Activated CD4-positive, alpha-beta T cell treated with anti-CD3 and anti-CD28 coated beads for 4 hours (primary cell): ENCODE measurements around the gene SP110.
"Not testable (repeated sequence)": the region's sequence is repeated elsewhere in the genome, so short reads cannot be mapped to it uniquely, and the experiment has no call there.

Source experiments
- DNase-seq, 2 donors: peaks; one replicate each; pipeline ENCODE4 v3.0.0-alpha.2; 2020

SP110 gene

DNA sequence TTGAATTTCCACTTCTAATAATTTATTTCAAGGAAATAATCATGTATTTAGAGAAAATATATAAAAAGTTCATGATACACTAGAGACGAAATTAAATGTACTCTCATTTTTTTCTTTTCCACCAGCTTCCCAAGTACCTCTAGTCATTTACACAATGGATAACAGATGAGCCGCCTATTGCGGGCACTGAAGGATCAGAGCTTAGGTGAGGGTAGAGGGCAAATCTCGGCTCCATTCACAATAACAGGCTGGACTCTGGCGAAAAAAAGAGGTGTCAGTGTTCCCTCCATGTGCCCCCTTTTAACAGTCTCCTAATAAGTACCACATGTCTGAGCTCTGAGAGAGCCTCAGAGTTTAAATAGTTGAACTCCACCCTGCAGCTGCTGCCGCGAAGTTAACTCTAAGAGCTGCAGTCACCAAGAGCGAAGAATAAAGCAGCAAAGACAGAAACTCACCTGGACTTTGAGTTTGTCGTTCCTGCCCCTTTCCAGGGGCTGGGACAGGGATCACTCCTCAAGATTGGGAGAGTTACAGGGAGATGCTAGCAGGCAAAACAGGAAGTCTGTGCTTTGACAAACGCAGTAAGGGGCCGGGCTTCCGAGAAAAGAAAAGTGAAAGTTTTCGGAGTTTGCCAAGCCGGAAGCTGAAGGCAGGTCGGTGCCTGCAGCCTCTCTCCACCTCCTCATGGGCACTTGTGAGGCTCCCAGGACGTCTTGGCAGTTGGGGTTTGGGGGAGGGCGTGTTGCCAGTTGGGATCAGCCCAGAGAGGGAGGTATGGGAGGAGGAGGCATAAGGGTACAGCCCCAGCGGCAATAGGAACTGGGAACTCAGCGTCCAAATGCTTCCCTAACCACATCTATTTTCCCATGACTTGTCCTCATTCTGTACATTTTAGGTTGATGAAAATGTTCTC is at the start of gene SP110:
Gene SP110, minus strand, starts transcription at position 566 of the 913 bp plus-strand sequence. CDS start 3,057 bp downstream, outside the sequence.
- DNase-seq: peak; percentile 73 to 76

GRCh38 chr2:230268606-230269243 is 48.9 kb upstream of the SP110 start:
- DNase-seq: no peak

DNA sequence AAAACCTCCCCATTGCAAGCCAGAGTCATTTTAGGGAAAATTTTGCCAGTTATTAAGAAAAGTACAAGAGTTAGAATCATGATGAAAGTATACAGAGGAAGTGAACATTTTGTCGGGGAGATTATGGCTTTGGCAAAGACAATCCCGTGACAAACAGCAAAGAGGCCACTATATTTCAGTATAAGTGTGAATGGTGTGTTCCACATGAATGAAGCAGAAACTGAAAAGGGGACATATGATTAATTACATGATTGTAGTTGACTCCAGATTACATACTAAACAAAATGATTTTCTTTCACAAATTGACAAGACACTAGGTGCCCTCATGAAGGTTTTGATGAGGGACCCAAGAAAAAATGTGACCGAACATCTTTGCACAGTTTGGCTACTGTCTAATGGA is 47.8 kb upstream of the SP110 start:
- no peak for DNase-seq

- DNase-seq: no peak
Measured at GRCh38 chr2:230267059-230267458, 47.3 kb upstream of the SP110 start.

GRCh38 chr2:230266638-230267037 is 46.9 kb upstream of the SP110 start:
- no peak for DNase-seq

DNA sequence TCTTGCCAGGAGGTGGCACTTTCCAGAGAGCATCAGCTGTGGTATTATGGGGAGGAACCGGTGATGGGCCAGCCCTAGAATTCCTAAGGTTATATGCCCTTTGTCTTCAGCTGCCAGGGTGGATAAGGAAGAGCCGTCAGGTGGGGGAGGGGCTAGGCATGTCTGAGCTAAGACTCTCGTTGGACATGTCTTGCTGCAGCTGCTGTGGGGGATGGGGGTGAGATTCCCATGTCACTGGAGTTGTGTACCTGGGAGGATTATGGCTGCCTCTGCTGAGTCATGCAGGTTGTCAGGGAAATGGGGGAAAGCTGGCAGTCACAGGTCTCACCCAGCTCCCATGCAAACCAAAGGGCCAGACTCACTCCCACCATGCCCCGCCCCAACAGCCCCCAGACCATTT is 45.2 kb upstream of the SP110 start:
- not testable (repeated sequence) for DNase-seq

DNA sequence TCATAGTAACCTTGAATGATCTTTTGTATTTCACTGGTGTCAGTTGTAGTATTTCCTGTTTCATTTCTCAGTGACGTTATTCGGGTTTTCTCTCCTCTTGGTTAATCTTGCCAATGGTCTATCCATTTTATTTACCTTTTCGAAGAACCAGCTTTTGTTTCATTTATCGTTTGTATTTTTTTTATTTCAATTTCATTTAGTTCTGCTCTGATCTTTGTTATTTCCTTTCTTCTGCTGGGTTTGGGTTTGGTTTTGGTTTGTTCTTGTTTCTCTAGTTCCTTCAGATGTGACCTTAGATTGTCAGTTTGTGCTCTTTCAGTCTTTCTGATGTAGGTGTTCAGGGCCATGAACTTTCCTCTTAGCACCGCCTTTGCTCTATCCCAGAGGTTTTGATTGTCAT is 42.5 kb upstream of the SP110 start:
- no peak for DNase-seq

- DNase-seq: no peak
Measured at GRCh38 chr2:230258483-230258882, 38.7 kb upstream of the SP110 start.

GRCh38 chr2:230256733-230257332 is 37.0 kb upstream of the SP110 start:
- DNase-seq: no peak

GRCh38 chr2:230254152-230254881 is 34.5 kb upstream of the SP110 start:
- no peak for DNase-seq

DNA sequence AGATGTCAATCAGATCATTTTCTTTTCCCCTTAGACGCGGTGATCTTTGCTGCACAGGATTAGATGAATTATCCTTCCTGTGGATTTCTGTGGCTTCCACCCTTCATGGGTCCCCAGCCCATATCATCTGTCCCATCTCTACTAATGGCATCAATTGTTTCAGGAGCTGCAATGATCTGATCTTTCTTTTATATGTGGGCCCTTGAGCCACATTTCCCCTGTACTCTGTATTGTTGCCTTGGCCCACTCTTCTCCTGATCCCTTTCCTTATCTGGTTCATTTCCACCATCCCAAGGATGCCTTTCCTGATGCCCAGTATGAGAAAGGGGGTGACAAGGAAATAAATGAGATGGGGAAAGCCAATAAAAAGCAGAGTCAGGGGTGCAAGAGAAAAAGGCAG is 30.4 kb upstream of the SP110 start:
- no peak for DNase-seq

GRCh38 chr2:230246206-230246605 is 26.4 kb upstream of the SP110 start:
- DNase-seq: no peak

DNA sequence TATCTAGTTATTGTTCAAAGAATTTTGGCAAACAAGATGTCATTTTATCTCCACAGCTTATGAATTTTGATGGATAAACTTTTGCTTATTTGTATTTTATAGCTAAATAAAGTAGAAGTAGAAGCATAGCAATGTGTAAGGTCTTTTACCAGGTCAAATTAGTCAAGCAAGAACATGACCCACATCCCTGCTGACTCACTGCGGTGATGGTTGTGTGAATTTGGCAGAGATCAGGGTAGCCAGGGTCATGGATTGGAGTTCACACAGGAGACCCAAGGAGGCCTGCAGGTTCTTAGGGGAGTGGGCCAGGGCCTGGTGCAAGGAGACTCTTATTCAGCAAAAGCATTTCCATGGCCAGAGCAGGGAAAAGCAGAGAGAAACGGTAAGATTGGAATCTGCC is 24.4 kb upstream of the SP110 start:
- no peak for DNase-seq

DNA sequence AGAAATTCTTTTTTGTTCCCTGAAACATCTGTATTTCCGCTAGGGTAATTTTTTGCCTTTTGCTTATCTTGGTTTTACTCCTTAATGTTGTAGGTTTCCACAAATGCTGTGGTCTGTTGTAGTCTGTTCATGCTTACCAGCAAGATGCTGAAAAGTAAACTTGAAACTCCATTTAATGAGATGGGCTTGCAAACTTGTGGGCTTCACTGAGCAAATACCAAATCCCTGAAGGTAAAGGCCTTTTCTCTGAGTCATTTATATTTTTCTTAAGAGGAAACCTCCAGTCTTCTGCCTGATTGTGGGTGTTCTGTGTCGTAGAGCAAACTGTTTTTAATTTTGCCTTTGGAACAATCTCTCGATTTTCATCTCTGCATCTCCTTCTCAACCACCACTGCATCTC is 15.1 kb upstream of the SP110 start:
- no peak for DNase-seq

GRCh38 chr2:230234122-230234722 is 14.4 kb upstream of the SP110 start:
- no peak for DNase-seq

- no peak for DNase-seq
Measured at GRCh38 chr2:230231251-230231650, 11.5 kb upstream of the SP110 start.

GRCh38 chr2:230230496-230231200 is 10.9 kb upstream of the SP110 start:
- DNase-seq: no peak

DNA sequence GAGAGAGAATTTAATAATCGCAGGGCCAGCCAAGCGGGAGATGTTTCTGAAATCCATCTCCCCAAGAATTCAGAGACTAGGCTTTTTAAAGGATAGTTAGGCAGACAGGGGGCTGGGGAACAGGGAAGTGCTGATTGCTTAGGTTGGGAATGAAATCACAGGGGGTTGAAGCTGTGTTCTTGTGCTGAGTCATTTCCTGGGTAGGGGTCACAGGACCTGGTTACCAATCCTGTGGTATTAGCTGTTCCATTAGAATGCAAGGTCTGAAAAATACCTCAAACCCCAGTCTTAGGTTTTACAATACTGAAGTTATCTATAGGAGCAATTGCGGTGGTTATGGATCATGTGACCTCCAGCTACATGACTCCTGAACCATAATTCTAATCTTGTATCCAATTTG is 10.3 kb upstream of the SP110 start:
- DNase-seq: no peak

DNA sequence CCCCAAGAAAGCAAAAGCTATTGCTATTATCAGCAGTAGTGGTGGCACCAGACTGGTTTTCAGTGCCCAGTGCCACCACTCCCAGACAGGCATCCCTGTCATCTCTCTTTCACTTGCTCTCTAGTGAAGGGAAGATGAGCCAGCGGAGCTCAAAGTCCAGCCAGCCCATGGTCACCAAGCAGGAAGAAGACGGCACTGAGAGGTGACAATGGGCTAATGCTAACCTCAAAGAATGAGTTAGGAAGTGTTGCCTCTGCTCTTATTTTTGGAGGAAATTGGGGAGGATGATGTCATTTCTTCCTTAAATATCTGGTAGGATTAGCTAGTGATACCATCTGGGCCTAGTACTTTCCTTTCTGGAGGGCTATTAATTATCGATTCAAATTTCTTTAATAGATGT is 7.4 kb upstream of the SP110 start:
- no peak for DNase-seq

GRCh38 chr2:230226051-230226551 is 6.3 kb upstream of the SP110 start:
- peak in 1 of 2 donors; percentile 14 for DNase-seq

- DNase-seq: peak; percentile 79 to 87
Measured at GRCh38 chr2:230225486-230225885, 5.7 kb upstream of the SP110 start, which contains the start of gene SP140. SP140 (plus strand) TSS chr2:230225736; CDS start chr2:230225845, 109 bp downstream.

DNA sequence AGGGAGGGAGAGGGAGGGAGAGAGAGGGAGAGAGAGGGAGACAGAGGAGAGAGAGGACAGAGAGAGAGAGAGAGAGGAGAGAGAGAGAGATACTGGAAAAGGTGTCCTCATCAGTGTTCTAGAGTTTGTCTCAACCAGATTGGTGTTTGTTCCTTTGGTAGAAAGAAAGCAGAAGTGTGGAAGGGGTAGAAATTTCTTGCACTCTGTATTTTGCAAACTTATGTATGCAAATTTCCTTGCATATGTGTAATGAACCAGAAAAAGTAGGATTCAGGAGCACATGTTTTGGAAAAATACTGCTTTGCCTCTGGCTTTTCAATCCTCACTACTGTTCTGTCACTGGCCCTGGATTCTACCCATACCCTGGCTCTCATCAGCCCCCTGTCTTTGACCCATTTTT is 4.7 kb upstream of the SP110 start:
- no peak for DNase-seq
